ENCODE results near the gene GORASP1.

DNA sequence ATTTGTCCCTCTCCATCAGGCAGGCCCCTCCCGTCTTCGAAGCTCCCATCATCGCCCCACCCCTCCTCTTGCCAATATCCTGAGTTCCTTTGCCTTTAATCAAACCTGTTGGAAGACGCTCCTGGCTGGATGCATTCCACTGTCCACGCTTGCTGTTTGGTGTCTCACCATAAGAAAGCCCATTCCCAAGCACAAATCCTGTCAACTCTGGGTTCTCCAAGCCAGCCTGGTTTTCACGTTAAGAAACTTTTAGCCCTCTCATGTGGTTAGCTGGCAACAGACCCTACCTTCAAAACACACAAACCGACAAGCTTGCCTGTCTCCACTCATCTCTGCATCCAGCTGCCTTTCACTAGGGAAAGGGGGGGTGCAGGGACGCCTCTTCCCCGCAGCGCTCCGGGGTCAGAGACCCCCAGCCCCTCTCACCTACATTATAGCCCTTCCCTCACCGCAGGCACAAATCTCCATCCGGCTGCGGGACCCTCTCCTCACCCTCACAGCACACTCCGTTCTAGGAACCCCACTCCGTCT is 1.1 kb downstream of the GORASP1 start:
- TF ChIP-seq CTCF (IDR thresholded peaks at IDR 0.05 in 4 of 5, conservative IDR thresholded peaks at IDR 0.05 in 1 of 5), result no peak
- TF ChIP-seq POLR2A (IDR thresholded peaks at IDR 0.05), result no peak

All from gastrocnemius medialis (tissue), 4 donors.